Fibroblast of skin of scalp (primary cell): Measurements from ENCODE around the gene GAREM1.

ENCODE experiments used
- DNase-seq: peaks from one replicate; pipeline ENCODE4 v3.0.0-alpha.2; 2013

Gene GAREM1

GRCh38 chr18:32422978-32423740, 47.5 kb downstream of the GAREM1 start:
- no peak for DNase-seq

- DNase-seq: no peak
Measured at GRCh38 chr18:32422201-32422600, 48.5 kb downstream of the GAREM1 start.

- DNase-seq: no peak
Measured at GRCh38 chr18:32420084-32420750, 50.5 kb downstream of the GAREM1 start.

- DNase-seq: no peak
Measured at GRCh38 chr18:32418148-32418547, 52.5 kb downstream of the GAREM1 start.

GRCh38 chr18:32405588-32405987, 65.1 kb downstream of the GAREM1 start:
- no peak for DNase-seq

- no peak for DNase-seq
Measured at GRCh38 chr18:32401621-32402020, 69.1 kb downstream of the GAREM1 start.

- DNase-seq: no peak
Measured at GRCh38 chr18:32393407-32393806, 77.3 kb downstream of the GAREM1 start.

- DNase-seq: no peak
Measured at GRCh38 chr18:32391126-32391525, 79.6 kb downstream of the GAREM1 start.

- no peak for DNase-seq
Measured at GRCh38 chr18:32389858-32390257, 80.8 kb downstream of the GAREM1 start.

- no peak for DNase-seq
Measured at GRCh38 chr18:32389191-32389590, 81.5 kb downstream of the GAREM1 start.

GRCh38 chr18:32386471-32386870, 84.2 kb downstream of the GAREM1 start:
- no peak for DNase-seq

- DNase-seq: peak; percentile 73
Measured at GRCh38 chr18:32383050-32383819, 87.4 kb downstream of the GAREM1 start.

- no peak for DNase-seq
Measured at GRCh38 chr18:32381761-32382160, 88.9 kb downstream of the GAREM1 start.

GRCh38 chr18:32380559-32380958, 90.1 kb downstream of the GAREM1 start:
- no peak for DNase-seq

- DNase-seq: no peak
Measured at GRCh38 chr18:32379891-32380290, 90.8 kb downstream of the GAREM1 start.

- no peak for DNase-seq
Measured at GRCh38 chr18:32378705-32379104, 92.0 kb downstream of the GAREM1 start.

GRCh38 chr18:32373995-32374394, 96.7 kb downstream of the GAREM1 start:
- DNase-seq: peak; percentile 48

GRCh38 chr18:32373505-32373904, 97.2 kb downstream of the GAREM1 start:
- DNase-seq: no peak

GRCh38 chr18:32372381-32373061, 98.2 kb downstream of the GAREM1 start:
- DNase-seq: no peak

GRCh38 chr18:32372047-32372380, 98.7 kb downstream of the GAREM1 start:
- DNase-seq: no peak

- no peak for DNase-seq
Measured at GRCh38 chr18:32371384-32371783, 99.3 kb downstream of the GAREM1 start.

GRCh38 chr18:32368991-32369390, 101.7 kb downstream of the GAREM1 start:
- no peak for DNase-seq

GRCh38 chr18:32368170-32368569, 102.5 kb downstream of the GAREM1 start:
- DNase-seq: no peak
